Ecto neural progenitor cell (in vitro differentiated cells): ENCODE measurements around the gene INO80D.
"Not testable (repeated sequence)": the region's sequence is repeated elsewhere in the genome, so short reads cannot be mapped to it uniquely, and the experiment has no call there.

Experiments used
- DNase-seq: peaks from one replicate; pipeline ENCODE4 v3.0.0-alpha.2; 2018; ENCODE audit warnings: low spot score

INO80D gene

GRCh38 chr2:205976934-205977659 lies 108.9 kb downstream of the INO80D start:
- not testable (repeated sequence) for DNase-seq

GRCh38 chr2:205976120-205976814 lies 109.7 kb downstream of the INO80D start:
- DNase-seq = no peak

GRCh38 chr2:205975082-205975949 lies 110.7 kb downstream of the INO80D start:
- DNase-seq = no peak

GRCh38 chr2:205972113-205972512 lies 113.9 kb downstream of the INO80D start:
- DNase-seq = no peak

- no peak for DNase-seq
Measured at GRCh38 chr2:205970348-205970747, 115.6 kb downstream of the INO80D start.

- DNase-seq = no peak
Measured at GRCh38 chr2:205969584-205969983, 116.4 kb downstream of the INO80D start.

- DNase-seq = no peak
Measured at GRCh38 chr2:205967391-205968075, 118.4 kb downstream of the INO80D start.

- no peak for DNase-seq
Measured at GRCh38 chr2:205965707-205966106, 120.3 kb downstream of the INO80D start.

GRCh38 chr2:205964111-205964761 lies 121.7 kb downstream of the INO80D start:
- no peak for DNase-seq

- no peak for DNase-seq
Measured at GRCh38 chr2:205959521-205959920, 126.5 kb downstream of the INO80D start.

- DNase-seq = no peak
Measured at GRCh38 chr2:205957452-205958154, 128.4 kb downstream of the INO80D start.

GRCh38 chr2:205954707-205955106 lies 131.3 kb downstream of the INO80D start:
- no peak for DNase-seq

GRCh38 chr2:205952282-205952681 lies 133.7 kb downstream of the INO80D start:
- no peak for DNase-seq

GRCh38 chr2:205948883-205949282 lies 137.1 kb downstream of the INO80D start:
- no peak for DNase-seq

GRCh38 chr2:205948496-205948837 lies 137.5 kb downstream of the INO80D start:
- no peak for DNase-seq

GRCh38 chr2:205947621-205948495 lies 138.1 kb downstream of the INO80D start:
- peak; percentile 73 for DNase-seq

GRCh38 chr2:205946226-205946625 lies 139.7 kb downstream of the INO80D start:
- no peak for DNase-seq
